Measurements from ENCODE around the gene SNRPA1. TPM values are rescaled to one million over a fixed set of nuclear protein-coding genes. Genes with fewer than 3 reads are reported as not detected.

The SNRPA1 gene
- total RNA-seq, 2 experiments from 2014 or later = 107 to 113 TPM

DNA sequence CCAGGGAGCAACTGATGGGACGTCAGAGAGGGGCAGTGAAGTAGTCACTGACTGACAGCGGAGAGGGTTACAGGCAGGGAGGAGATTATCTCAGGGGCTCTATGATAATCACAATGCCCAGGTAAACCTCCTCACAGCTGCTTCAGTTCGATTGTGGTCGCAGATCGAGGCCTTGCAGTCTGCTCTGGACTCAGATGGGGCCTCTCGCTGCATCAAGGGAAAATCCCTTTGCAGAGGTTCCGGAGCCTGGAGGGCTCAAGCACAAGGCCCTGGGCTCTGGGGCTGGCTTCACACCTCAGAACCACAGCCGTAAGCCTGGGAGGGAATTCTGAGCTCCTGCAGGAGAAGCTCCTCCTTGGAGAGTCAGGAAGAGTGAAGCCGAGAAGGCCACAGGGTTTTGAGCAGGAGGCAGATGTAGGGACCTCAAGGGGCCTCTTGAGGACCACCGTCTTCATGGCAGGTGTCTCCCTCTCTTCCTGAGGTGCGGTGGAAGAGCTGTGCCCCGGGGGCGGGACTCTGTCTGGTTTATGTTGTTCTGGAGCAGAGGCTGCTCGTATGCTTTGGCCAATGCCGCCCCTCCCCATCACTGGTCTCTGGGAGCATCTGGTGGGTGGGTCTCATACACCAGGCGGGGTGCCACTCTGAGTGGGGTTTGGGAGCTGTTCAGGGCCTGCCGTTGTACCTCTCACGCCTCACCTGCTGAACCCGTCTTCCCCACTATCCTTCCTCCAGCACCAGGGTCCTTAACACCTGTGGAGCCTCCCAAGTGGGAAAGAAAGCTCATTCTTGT is 19.5 kb upstream of the SNRPA1 start:
- H3K27me3 Mint-ChIP-seq = peaks cover 1% of the 10 kb centered on the region
- H3K36me3 Mint-ChIP-seq (ENCODE audit: low read depth) = no peaks in the 10 kb centered on the region
- DNase-seq = no peak
- peaks cover under 1% of the 10 kb centered on the region for H3K4me1 Mint-ChIP-seq
- ChIA-PET CTCF (interaction anchor here (0.7 kb wide), 1 partner anchor 15 kb away, joined by 3 read pairs; no protein-coding TSS in a partner anchor), POLR2A (no interaction called here)
- no peaks in the 10 kb centered on the region for H3K9me3 Mint-ChIP-seq
- H3K4me3 Mint-ChIP-seq = no peak overlapping the region
- no peak overlapping the region for H3K27ac Mint-ChIP-seq

- no peak overlapping the region for H3K4me3 Mint-ChIP-seq
- H3K27ac Mint-ChIP-seq = no peak overlapping the region
- peaks cover 1% of the 10 kb centered on the region for H3K27me3 Mint-ChIP-seq
- H3K36me3 Mint-ChIP-seq (ENCODE audit: low read depth) = no peaks in the 10 kb centered on the region
- ChIA-PET POLR2A (interaction anchor here (2.0 kb wide), 1 partner anchor 18 kb away, joined by 5 read pairs; the partner anchor contains the start of gene SNRPA1), CTCF (interaction anchor here (0.5 kb wide), 1 partner anchor 409 kb away, joined by 5 read pairs; no protein-coding TSS in a partner anchor)
- no peak for DNase-seq
- H3K9me3 Mint-ChIP-seq = no peaks in the 10 kb centered on the region
- H3K4me1 Mint-ChIP-seq = no peaks in the 10 kb centered on the region
Measured at GRCh38 chr15:101313041-101313761, 18.2 kb upstream of the SNRPA1 start.

DNA sequence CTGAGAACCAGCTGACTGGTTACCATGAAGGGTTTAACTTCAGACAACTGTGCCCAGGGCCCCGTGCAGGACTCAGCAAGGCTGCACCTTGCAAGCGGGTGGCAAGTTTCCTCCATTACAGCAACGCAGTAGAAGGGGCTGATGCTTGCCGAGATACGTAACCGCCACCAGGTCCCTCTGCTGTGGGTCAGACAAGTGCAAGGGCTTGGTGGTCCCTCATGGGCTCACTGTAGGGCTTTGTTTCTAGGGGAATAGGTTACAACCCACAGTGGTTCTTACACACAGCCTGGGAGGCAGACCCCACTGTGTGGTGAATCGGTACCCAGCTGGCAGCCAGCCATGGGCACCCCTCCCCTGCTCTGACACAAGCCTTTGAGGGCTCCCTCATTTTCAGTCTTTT is 15.5 kb upstream of the SNRPA1 start:
- no peaks in the 10 kb centered on the region for H3K4me1 Mint-ChIP-seq
- ChIA-PET POLR2A (no interaction called here), CTCF (interaction anchor here (1.1 kb wide), 1 partner anchor 10 kb away, joined by 5 read pairs; no protein-coding TSS in a partner anchor)
- no peak overlapping the region for H3K4me3 Mint-ChIP-seq
- H3K27me3 Mint-ChIP-seq = no peaks in the 10 kb centered on the region
- no peaks in the 10 kb centered on the region for H3K9me3 Mint-ChIP-seq
- DNase-seq = no peak
- no peaks in the 10 kb centered on the region for H3K36me3 Mint-ChIP-seq (ENCODE audit: low read depth)
- H3K27ac Mint-ChIP-seq = no peak overlapping the region

DNA sequence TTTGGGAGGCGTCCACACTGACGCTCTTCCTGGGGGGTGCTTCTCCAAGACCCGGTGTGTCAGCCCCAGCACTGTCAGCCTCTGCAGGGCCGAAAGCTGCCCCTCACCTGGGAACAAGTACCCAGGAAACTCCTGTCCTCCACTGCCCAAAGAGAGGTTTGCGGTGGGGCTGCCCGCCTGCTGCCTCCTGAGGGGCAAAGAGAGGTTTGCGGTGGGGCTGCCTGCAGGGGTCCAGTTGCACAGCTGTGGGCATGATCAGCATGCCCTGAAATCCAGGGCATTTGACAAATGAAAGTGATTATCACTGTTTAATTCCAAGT is 15.1 kb upstream of the SNRPA1 start:
- Mint-ChIP-seq H3K36me3 (ENCODE audit: low read depth) (no peaks in the 10 kb centered on the region), H3K9me3 (no peaks in the 10 kb centered on the region), H3K4me1 (no peaks in the 10 kb centered on the region), H3K27me3 (no peaks in the 10 kb centered on the region), H3K4me3 (no peak overlapping the region), H3K27ac (no peak overlapping the region)
- ChIA-PET POLR2A (no interaction called here), CTCF (interaction anchor here (1.1 kb wide), 1 partner anchor 11 kb away, joined by 5 read pairs; no protein-coding TSS in a partner anchor)
- DNase-seq = no peak

DNA sequence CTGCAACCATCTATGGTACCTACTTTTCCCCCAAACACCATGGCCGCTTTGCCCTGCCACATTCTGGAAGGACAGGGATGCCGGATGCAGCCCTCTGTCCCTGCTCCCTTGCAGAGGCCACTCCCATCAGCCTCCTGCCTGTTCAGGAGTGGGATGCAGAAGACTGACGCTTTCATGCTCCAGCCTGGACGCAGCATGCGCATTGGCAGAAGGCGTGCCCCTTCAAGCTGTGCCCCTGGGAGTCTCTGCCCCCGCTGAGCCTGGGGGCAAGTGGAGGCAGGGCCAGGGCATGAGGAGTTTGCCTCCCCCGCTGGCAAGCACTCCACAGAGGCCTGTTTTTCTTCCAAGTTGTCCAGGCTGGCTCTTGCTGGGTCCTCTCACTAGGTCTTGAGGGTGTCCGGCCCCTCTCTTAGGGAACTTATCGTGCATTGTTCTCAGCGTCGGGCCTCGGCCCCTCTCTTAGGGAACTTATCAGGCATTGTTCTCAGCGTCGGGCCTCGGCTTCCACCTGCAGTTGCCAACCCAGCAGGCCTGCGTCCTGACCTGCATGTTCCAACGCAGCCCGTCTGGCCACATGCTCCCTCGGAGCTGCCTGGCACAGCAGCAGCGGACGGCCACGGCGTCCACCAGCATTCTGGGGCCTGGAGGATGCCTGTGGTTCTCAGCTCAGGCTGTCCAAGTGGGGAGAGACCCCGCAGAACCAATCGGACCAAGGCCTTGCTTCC is 14.6 kb upstream of the SNRPA1 start:
- H3K27me3 Mint-ChIP-seq = no peaks in the 10 kb centered on the region
- ChIA-PET CTCF (interaction anchor here (1.1 kb wide), 1 partner anchor 11 kb away, joined by 5 read pairs; no protein-coding TSS in a partner anchor), POLR2A (no interaction called here)
- H3K9me3 Mint-ChIP-seq = no peaks in the 10 kb centered on the region
- no peak overlapping the region for H3K27ac Mint-ChIP-seq
- peak; percentile 11 for DNase-seq
- no peak overlapping the region for H3K4me3 Mint-ChIP-seq
- no peaks in the 10 kb centered on the region for H3K36me3 Mint-ChIP-seq (ENCODE audit: low read depth)
- no peaks in the 10 kb centered on the region for H3K4me1 Mint-ChIP-seq

GRCh38 chr15:101308604-101309435 is 13.8 kb upstream of the SNRPA1 start:
- DNase-seq = peak; percentile 12
- Mint-ChIP-seq H3K36me3 (ENCODE audit: low read depth) (no peaks in the 10 kb centered on the region), H3K27ac (no peak overlapping the region), H3K9me3 (no peaks in the 10 kb centered on the region), H3K4me1 (no peaks in the 10 kb centered on the region), H3K4me3 (no peak overlapping the region), H3K27me3 (no peaks in the 10 kb centered on the region)
- ChIA-PET CTCF (interaction anchor here (1.3 kb wide), 1 partner anchor 11 kb away, joined by 3 read pairs; no protein-coding TSS in a partner anchor), POLR2A (interaction anchor here (2.3 kb wide), 1 partner anchor 14 kb away, joined by 9 read pairs; the partner anchor contains the start of gene SNRPA1)

DNA sequence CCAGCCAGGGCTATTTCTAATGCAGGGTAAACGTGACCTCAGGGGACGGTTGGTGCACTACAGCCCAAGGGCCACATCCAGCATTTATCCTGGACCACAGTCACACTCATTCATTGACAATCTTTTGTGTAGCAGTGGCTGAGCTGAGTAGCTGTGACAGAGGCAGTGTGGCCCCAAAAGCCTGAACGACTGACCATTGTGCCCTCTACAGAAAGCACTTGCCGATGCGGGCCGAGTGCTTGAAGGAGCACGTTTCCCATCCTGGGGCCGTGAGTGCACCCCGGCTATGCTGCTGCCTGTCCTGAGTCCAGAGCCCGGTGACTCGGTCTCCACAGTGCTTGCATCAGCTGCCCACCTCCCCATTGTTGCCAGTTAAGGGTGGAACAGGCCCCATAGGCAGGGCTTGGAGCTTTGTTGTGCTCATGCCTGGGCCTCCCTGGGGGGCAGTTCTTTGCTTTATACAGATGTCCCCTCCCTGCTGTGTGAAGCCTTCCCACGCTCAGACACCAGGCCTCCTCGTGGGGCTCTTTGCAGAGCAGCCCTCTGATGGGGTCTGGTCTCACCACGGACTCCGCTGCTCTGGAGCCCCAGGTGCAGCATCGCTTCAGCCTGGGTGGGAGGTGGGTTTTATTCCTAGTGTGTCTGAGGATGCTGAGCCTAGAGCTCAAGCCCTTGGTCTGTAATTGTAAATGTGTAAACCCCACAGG is 13.0 kb upstream of the SNRPA1 start:
- Mint-ChIP-seq H3K4me1 (no peaks in the 10 kb centered on the region), H3K9me3 (no peaks in the 10 kb centered on the region), H3K27ac (no peak overlapping the region), H3K36me3 (ENCODE audit: low read depth) (no peaks in the 10 kb centered on the region), H3K27me3 (no peaks in the 10 kb centered on the region), H3K4me3 (no peak overlapping the region)
- POLR2A ChIA-PET = interaction anchor here (2.3 kb wide), 1 partner anchor 13 kb away, joined by 9 read pairs; the partner anchor contains the start of gene SNRPA1
- CTCF ChIA-PET = interaction anchor here (1.3 to 1.8 kb wide), 2 partner anchors 11 to 12 kb away, joined by 3 to 5 read pairs; no protein-coding TSS in a partner anchor
- DNase-seq = no peak

DNA sequence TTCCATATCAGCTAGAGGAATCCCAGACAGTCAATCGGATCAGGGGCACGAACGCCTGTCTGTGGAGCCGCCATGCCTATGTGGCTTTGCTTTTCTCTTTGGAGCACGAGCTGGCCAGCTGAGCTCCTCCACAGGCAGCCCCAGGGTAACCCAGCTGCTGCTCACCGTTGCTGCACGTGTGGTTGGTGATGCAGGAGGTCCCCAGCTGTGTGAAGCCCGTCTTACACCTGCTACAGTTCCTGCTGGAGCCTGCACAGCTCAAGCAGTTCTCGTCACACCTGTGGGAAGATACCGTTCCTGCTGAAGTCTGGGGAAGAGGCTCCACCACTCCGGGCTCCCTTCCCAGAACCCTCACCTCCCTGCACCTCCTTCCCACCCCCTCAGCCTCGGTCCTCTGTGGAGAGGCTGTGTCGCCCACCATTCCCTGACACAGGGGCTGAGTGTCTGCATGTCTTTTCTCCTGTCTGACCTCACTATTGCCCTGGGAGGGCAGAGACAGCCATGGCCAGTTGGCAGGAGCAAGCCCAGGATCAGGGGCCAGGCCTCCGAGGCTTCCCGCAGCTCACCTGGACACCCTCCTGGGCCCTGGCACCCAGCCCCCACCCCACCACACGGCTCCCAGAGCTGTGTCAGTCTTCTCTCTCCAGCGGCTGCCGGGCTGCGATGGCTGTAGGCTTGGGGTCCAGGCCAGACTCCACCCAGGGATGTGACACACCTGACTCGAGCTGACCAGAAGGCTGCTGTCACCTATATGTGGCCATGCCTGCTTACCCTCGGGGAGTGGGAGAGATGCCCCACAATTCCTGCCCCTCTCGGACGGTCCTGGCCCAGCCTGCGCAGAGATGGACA is 12.2 kb upstream of the SNRPA1 start:
- Mint-ChIP-seq H3K4me3 (no peak overlapping the region), H3K4me1 (no peaks in the 10 kb centered on the region), H3K9me3 (no peaks in the 10 kb centered on the region), H3K27ac (no peak overlapping the region), H3K36me3 (ENCODE audit: low read depth) (no peaks in the 10 kb centered on the region), H3K27me3 (no peaks in the 10 kb centered on the region)
- DNase-seq = peak; percentile 11
- POLR2A ChIA-PET = interaction anchor here (1.0 to 2.3 kb wide), 3 partner anchors 12 to 14 kb away, joined by 3 to 9 read pairs (median 5); partner anchors contain the start of gene SNRPA1
- CTCF ChIA-PET = interaction anchor here (0.8 to 1.8 kb wide), 4 partner anchors 9 to 18 kb away, joined by 3 to 5 read pairs (median 4); no protein-coding TSS in a partner anchor

- H3K4me1 Mint-ChIP-seq = no peaks in the 10 kb centered on the region
- H3K27me3 Mint-ChIP-seq = no peaks in the 10 kb centered on the region
- ChIA-PET CTCF (interaction anchor here (0.8 to 1.8 kb wide), 4 partner anchors 9 to 17 kb away, joined by 3 to 5 read pairs (median 4); no protein-coding TSS in a partner anchor), POLR2A (interaction anchor here (1.0 to 1.3 kb wide), 2 partner anchors 13 to 14 kb away, joined by 3 to 5 read pairs; no protein-coding TSS in a partner anchor)
- no peak overlapping the region for H3K4me3 Mint-ChIP-seq
- no peak for DNase-seq
- H3K9me3 Mint-ChIP-seq = no peaks in the 10 kb centered on the region
- H3K36me3 Mint-ChIP-seq (ENCODE audit: low read depth) = no peaks in the 10 kb centered on the region
- H3K27ac Mint-ChIP-seq = no peak overlapping the region
Measured at GRCh38 chr15:101306341-101307047, 11.4 kb upstream of the SNRPA1 start.

DNA sequence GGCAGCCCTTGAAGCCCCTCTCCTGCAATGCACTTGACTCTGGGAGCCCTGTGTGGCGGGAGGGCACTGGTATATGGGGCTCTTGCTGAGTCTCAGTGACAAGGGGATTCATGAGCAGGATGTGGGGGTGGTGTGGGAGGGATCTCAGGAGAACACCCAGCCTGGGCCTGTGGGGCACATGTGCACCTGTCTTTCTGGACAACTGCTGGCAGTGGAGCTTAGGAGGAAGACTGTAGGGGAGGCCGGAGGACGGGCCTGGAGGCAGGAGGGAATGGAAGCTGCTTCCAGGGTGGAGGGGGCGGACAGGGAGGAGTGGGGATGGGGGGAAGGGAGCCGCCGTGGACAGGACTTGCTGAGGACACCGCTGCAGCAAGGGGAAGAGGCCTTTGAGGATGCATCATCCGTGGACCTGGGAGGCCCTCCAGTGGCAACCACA is 10.8 kb upstream of the SNRPA1 start:
- H3K4me1 Mint-ChIP-seq = no peaks in the 10 kb centered on the region
- H3K27me3 Mint-ChIP-seq = no peaks in the 10 kb centered on the region
- no peak overlapping the region for H3K27ac Mint-ChIP-seq
- DNase-seq = no peak
- ChIA-PET POLR2A (interaction anchor here (1.3 kb wide), 1 partner anchor 15 kb away, joined by 5 read pairs; no protein-coding TSS in a partner anchor), CTCF (interaction anchor here (1.3 to 4.9 kb wide), 2 partner anchors 15 to 17 kb away, joined by 3 to 26 read pairs; no protein-coding TSS in a partner anchor)
- H3K9me3 Mint-ChIP-seq = no peaks in the 10 kb centered on the region
- no peaks in the 10 kb centered on the region for H3K36me3 Mint-ChIP-seq (ENCODE audit: low read depth)
- no peak overlapping the region for H3K4me3 Mint-ChIP-seq
